Measurements from ENCODE around the gene NPBWR2. TPM values are rescaled to one million over a fixed set of nuclear protein-coding genes. Genes with fewer than 3 reads are reported as not detected.

NPBWR2 gene
- total RNA-seq, 1 donor from 2014 or later: not detected

- no peaks in the 10 kb centered on the region for H3K36me3 ChIP-seq (ENCODE audit: insufficient read depth, low read length)
- H3K27ac ChIP-seq (ENCODE audit: low read depth, low read length): no peak overlapping the region
- no peak overlapping the region for H2AFZ ChIP-seq (ENCODE audit: low read depth, low read length)
- H3K27ac Mint-ChIP-seq (ENCODE audit: unreplicated experiment): no peak overlapping the region
- TF ChIP-seq, protein P1, sequence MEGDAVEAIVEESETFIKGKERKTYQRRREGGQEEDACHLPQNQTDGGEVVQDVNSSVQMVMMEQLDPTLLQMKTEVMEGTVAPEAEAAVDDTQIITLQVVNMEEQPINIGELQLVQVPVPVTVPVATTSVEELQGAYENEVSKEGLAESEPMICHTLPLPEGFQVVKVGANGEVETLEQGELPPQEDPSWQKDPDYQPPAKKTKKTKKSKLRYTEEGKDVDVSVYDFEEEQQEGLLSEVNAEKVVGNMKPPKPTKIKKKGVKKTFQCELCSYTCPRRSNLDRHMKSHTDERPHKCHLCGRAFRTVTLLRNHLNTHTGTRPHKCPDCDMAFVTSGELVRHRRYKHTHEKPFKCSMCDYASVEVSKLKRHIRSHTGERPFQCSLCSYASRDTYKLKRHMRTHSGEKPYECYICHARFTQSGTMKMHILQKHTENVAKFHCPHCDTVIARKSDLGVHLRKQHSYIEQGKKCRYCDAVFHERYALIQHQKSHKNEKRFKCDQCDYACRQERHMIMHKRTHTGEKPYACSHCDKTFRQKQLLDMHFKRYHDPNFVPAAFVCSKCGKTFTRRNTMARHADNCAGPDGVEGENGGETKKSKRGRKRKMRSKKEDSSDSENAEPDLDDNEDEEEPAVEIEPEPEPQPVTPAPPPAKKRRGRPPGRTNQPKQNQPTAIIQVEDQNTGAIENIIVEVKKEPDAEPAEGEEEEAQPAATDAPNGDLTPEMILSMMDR (IDR thresholded peaks at IDR 0.05; ENCODE audit: insufficient read depth, low read depth, low read length): no peak
- peaks cover 6% of the 10 kb centered on the region for H3K9me3 ChIP-seq (ENCODE audit: insufficient read depth, low read depth, low read length)
- peaks cover 2% of the 10 kb centered on the region for H3K36me3 Mint-ChIP-seq (ENCODE audit: low read depth, unreplicated experiment)
- no peak overlapping the region for H3K4me3 Mint-ChIP-seq (ENCODE audit: unreplicated experiment)
- peaks cover 9% of the 10 kb centered on the region for H3K9me3 Mint-ChIP-seq (ENCODE audit: unreplicated experiment)
- peaks cover 22% of the 10 kb centered on the region for H3K27me3 Mint-ChIP-seq (ENCODE audit: low read depth, unreplicated experiment)
- no peak for FAIRE-seq
- no peak overlapping the region for H3K4me2 ChIP-seq (ENCODE audit: low read length)
- no peak overlapping the region for H3K9ac ChIP-seq (ENCODE audit: low read length)
- H3K79me2 ChIP-seq (ENCODE audit: insufficient read depth, low read length): no peaks in the 10 kb centered on the region
- no peak overlapping the region for H3K4me3 ChIP-seq (ENCODE audit: insufficient read depth, low read depth, low read length)
- no peaks in the 10 kb centered on the region for H3K4me1 ChIP-seq (ENCODE audit: insufficient read depth, low read length)
- H3K27me3 ChIP-seq (ENCODE audit: insufficient read depth, low read length): peaks cover 12% of the 10 kb centered on the region
- no peaks in the 10 kb centered on the region for H3K4me1 Mint-ChIP-seq (ENCODE audit: low read depth, unreplicated experiment)
- no peaks in the 10 kb centered on the region for H4K20me1 ChIP-seq (ENCODE audit: insufficient read depth, low read length)
- no peak for DNase-seq (ENCODE audit: low read depth)
These were observed 35.2 kb upstream of the NPBWR2 start for GRCh38 chr20:64142590-64142989.

DNA sequence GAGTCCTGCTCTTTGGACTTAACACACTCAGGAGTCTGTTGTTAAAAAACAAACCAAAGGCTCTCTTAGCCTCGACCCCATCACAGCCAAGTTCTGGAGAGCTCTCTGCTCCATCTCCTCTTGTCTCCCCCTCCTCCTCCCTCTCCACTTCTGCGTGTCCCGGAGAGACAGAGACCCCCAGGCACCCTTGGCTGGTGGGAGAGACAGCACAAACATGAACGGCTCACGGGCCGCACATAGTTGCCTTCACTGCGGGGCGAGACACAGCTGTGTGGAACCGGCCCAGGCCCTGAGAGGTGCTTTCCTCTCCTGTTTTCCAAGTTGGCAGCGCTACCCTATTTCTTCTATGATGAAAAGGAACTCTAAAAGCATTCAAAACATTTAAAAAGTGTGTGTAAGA lies 33.6 kb upstream of the NPBWR2 start:
- TF ChIP-seq, protein P1 (IDR thresholded peaks at IDR 0.05; ENCODE audit: insufficient read depth, low read depth, low read length): no peak
- no peak for TF ChIP-seq EZH2 (IDR thresholded peaks at IDR 0.05; ENCODE audit: insufficient read depth, low read length)
- Mint-ChIP-seq H3K9me3 (ENCODE audit: unreplicated experiment) (peaks cover 6% of the 10 kb centered on the region), H3K27ac (ENCODE audit: unreplicated experiment) (no peak overlapping the region), H3K4me1 (ENCODE audit: low read depth, unreplicated experiment) (no peaks in the 10 kb centered on the region), H3K36me3 (ENCODE audit: low read depth, unreplicated experiment) (peaks cover 2% of the 10 kb centered on the region), H3K27me3 (ENCODE audit: low read depth, unreplicated experiment) (peaks cover 20% of the 10 kb centered on the region), H3K4me3 (ENCODE audit: unreplicated experiment) (peak overlapping the region; percentile 20)
- no peaks in the 10 kb centered on the region for H3K79me2 ChIP-seq (ENCODE audit: insufficient read depth, low read length)
- H3K4me3 ChIP-seq (ENCODE audit: insufficient read depth, low read depth, low read length): no peak overlapping the region
- H3K9me3 ChIP-seq (ENCODE audit: insufficient read depth, low read depth, low read length): peaks cover 6% of the 10 kb centered on the region
- DNase-seq (ENCODE audit: low read depth) (no peak), FAIRE-seq (no peak)
- no peak overlapping the region for H3K4me2 ChIP-seq (ENCODE audit: low read length)
- H2AFZ ChIP-seq (ENCODE audit: low read depth, low read length): no peak overlapping the region
- no peaks in the 10 kb centered on the region for H4K20me1 ChIP-seq (ENCODE audit: insufficient read depth, low read length)
- no peaks in the 10 kb centered on the region for H3K36me3 ChIP-seq (ENCODE audit: insufficient read depth, low read length)
- H3K9ac ChIP-seq (ENCODE audit: low read length): no peak overlapping the region
- peaks cover 12% of the 10 kb centered on the region for H3K27me3 ChIP-seq (ENCODE audit: insufficient read depth, low read length)
- H3K27ac ChIP-seq (ENCODE audit: low read depth, low read length): no peak overlapping the region
- no peaks in the 10 kb centered on the region for H3K4me1 ChIP-seq (ENCODE audit: insufficient read depth, low read length)

- H4K20me1 ChIP-seq (ENCODE audit: insufficient read depth, low read length): no peaks in the 10 kb centered on the region
- H3K9me3 ChIP-seq (ENCODE audit: insufficient read depth, low read depth, low read length): peaks cover 3% of the 10 kb centered on the region
- Mint-ChIP-seq H3K36me3 (ENCODE audit: low read depth, unreplicated experiment) (peaks cover 2% of the 10 kb centered on the region), H3K27ac (ENCODE audit: unreplicated experiment) (no peak overlapping the region), H3K9me3 (ENCODE audit: unreplicated experiment) (peaks cover 4% of the 10 kb centered on the region), H3K27me3 (ENCODE audit: low read depth, unreplicated experiment) (peaks cover 22% of the 10 kb centered on the region), H3K4me3 (ENCODE audit: unreplicated experiment) (no peak overlapping the region), H3K4me1 (ENCODE audit: low read depth, unreplicated experiment) (no peaks in the 10 kb centered on the region)
- H3K79me2 ChIP-seq (ENCODE audit: insufficient read depth, low read length): no peaks in the 10 kb centered on the region
- no peak overlapping the region for H3K9ac ChIP-seq (ENCODE audit: low read length)
- no peaks in the 10 kb centered on the region for H3K4me1 ChIP-seq (ENCODE audit: insufficient read depth, low read length)
- no peak for FAIRE-seq
- no peaks in the 10 kb centered on the region for H3K36me3 ChIP-seq (ENCODE audit: insufficient read depth, low read length)
- no peak for DNase-seq (ENCODE audit: low read depth)
- no peak overlapping the region for H3K4me3 ChIP-seq (ENCODE audit: insufficient read depth, low read depth, low read length)
- H3K27me3 ChIP-seq (ENCODE audit: insufficient read depth, low read length): peaks cover 12% of the 10 kb centered on the region
- H3K4me2 ChIP-seq (ENCODE audit: low read length): no peak overlapping the region
- TF ChIP-seq, protein P1 (IDR thresholded peaks at IDR 0.05; ENCODE audit: insufficient read depth, low read depth, low read length): no peak
- TF ChIP-seq EZH2 (IDR thresholded peaks at IDR 0.05; ENCODE audit: insufficient read depth, low read length): no peak
- H2AFZ ChIP-seq (ENCODE audit: low read depth, low read length): no peak overlapping the region
- no peak overlapping the region for H3K27ac ChIP-seq (ENCODE audit: low read depth, low read length)
These were observed 32.9 kb upstream of the NPBWR2 start for GRCh38 chr20:64140061-64140931.

All from astrocyte (in vitro differentiated cells and primary cell).